HG02884 (cell line): ENCODE data around the gene KRT6A.

ENCODE experiments used
- ATAC-seq: cut with Tn5 transposase; IDR thresholded peaks from one replicate; pipeline ENCODE4 v1.9.1; 2021; ENCODE audit warnings: mild to moderate bottlenecking, moderate library complexity; ENCODE audit not compliant: unreplicated experiment

KRT6A gene

DNA sequence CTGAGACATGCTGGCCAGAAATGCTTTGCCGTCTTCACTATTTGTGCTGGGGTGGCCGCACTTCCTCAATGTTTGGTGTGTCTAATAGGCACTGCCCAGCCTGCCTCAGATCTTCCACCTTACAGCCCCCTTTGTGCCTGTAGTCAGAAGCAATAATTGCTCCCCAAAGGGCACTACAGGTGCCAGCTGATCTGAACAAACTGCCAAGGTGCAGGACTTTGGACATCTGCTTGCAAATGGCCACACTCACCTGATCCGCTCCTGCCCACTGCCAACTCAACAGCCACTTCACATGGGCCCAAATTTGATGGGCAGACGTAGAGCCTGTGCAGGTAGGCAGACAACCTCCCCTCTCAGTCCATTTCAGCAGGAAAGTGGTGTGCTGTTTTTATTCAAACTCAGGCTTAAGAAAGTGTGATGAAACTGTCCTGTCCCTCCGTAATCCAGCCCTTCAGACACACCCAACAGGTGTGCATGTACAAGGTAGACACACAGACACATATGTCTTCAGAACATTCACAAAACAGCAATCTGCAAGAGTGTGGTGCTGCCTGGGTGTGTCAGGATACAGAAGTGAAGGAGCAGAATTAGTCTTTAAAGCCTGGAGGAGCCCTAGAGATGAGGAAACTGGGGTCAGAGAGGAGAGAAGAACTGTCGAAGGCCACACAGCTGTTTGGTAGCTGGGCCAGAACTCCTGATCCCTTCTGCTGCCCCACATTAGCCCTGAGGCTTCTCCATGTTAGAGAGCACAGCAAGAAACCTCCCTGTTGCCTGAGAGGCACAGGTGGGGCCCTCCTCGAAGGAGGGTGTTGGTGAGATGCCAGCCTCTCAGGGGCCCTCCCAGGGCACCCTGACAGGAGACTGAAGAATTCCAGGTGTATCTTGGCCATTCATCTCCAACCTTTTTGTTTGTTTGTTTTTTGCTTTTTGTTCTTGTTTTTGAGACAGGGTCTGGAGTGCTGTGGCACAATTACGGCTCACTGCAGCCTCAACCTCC is 54.5 kb downstream of the KRT6A start:
- ATAC-seq, result no peak

DNA sequence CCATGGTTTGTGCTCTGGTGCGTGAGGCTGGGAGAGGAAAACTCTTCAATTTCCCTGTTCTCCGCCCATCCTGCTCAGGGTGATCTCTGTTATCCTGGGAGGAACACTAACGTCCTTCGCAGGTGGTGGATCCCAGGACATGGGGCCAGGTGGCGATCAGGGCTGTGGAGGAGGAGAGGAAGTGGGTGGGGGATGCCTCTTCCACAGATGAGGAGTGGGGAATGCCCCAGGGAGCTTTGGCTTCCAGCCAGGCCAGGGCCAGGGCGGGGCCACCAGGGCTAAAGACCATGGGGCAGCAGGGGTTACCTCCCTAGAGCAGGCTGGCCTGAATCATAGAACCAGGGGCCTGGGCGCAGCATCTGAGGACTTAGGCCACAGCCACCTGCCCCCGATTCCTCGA is 55.5 kb downstream of the KRT6A start:
- ATAC-seq, result no peak
